Prostate gland (tissue), 2 donors: ENCODE measurements around the gene HES3.

Experiments used
- CTCF ChIP-seq, 4 experiments: fragments of 200-600 bp in 2 of 4; fragments of 450-650 bp in 2 of 4; sonication (generic) in 2 of 4; IDR thresholded peaks; 1 replicate in 3 of 4; 2 replicates in 1 of 4; pipeline ENCODE4 v1.5.1; 2016 to 2019; ENCODE audit warnings: antibody characterized with exemption in 4 of 4, mild to moderate bottlenecking in 2 of 4, moderate library complexity in 2 of 4
- POLR2AphosphoS5 ChIP-seq: sonication (generic); formaldehyde crosslinking; IDR thresholded peaks from one replicate; pipeline ENCODE4 v1.6.1; 2017; ENCODE audit warnings: antibody characterized with exemption

DNA sequence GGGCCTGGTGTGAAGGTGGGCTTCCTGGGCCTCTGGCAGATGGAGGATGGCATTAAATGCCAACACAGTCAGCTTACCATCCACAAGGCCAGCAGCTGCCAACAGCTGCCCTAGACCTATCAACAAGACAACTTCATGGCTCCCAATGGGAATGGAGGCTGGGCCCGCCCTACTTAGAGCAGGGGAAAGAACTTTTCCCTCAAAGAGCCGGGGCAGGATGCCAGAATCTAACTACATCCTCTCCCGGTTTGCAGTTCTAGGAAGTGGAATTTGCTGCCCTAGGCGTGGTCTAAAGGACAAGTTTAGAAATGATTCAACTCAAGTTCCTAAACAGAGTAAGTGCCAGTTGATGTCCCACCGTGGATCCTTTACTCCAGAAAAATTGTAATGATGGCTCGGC is 21.3 kb upstream of the HES3 start:
- TF ChIP-seq CTCF (IDR thresholded peaks at IDR 0.05) (no peak), POLR2AphosphoS5 (no peak)
